ENCODE results near the gene HNRNPH1. TPM values are rescaled to one million over a fixed set of nuclear protein-coding genes. Genes with fewer than 3 reads are reported as not detected.
"Not testable (repeated sequence)": the region's sequence is repeated elsewhere in the genome, so short reads cannot be mapped to it uniquely, and the experiment has no call there.

Gene HNRNPH1, protein sequence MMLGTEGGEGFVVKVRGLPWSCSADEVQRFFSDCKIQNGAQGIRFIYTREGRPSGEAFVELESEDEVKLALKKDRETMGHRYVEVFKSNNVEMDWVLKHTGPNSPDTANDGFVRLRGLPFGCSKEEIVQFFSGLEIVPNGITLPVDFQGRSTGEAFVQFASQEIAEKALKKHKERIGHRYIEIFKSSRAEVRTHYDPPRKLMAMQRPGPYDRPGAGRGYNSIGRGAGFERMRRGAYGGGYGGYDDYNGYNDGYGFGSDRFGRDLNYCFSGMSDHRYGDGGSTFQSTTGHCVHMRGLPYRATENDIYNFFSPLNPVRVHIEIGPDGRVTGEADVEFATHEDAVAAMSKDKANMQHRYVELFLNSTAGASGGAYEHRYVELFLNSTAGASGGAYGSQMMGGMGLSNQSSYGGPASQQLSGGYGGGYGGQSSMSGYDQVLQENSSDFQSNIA
- 265 and 317 TPM in 2 replicates for total RNA-seq (2014; rRNA removed; shearing (Covaris generic))

DNA sequence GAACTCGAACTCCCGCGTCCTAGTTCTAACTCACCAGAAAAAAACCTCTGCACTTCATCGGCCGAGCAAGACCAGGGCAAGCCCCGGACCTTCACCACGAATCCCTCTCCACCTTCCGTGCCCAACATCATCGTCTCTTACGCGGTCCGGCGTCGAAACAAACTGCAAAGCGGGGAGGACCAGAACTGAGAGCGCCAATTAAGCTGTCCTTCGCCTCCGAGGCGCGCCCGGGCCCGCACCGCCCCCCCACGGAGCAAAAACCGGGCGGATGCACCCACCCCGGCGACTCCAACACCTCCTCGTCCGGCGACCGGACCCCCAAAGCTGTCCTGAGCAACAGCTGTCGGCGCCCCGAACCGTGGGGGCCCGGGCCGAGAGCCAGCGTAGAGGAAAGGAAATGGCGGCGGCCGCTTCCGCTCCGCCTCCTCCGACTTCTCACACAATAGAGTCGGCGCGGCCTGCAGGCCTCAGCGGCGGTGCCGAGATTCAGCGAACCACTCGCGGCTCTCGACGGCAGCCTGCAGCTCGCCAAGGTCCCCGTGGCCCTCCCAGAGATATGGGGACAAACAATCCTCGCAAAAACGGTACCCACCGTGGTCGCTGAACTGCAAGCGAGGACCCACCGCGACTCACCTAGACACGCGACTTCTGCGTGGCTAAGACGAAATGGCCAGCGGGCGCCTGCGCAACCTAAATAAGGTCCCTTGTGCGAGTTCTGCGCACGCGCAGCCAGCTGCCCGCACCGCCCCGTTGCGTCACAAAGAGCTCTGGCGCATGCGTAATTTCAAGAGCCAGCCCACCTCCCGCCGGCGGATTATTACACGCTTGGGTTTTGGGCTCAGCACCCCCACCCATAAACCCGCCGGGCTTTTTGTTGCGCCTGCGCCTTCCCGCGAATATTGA is at the start of gene HNRNPH1:
HNRNPH1 (minus strand) TSS at position 669 of the 903 bp plus-strand sequence; CDS start at position 131, 538 bp downstream.
- DNase-seq (ENCODE audit: low read depth), result peak; percentile 98

- peak; percentile 46 for DNase-seq (ENCODE audit: low read depth)
These were observed 44.9 kb upstream of the HNRNPH1 start for GRCh38 chr5:179668391-179668790.

- DNase-seq (ENCODE audit: low read depth), result not testable (repeated sequence)
These were observed 38.2 kb upstream of the HNRNPH1 start for GRCh38 chr5:179661647-179662046.

- DNase-seq (ENCODE audit: low read depth), result peak; percentile 36
These were observed 34.8 kb upstream of the HNRNPH1 start for GRCh38 chr5:179658179-179658856.

DNA sequence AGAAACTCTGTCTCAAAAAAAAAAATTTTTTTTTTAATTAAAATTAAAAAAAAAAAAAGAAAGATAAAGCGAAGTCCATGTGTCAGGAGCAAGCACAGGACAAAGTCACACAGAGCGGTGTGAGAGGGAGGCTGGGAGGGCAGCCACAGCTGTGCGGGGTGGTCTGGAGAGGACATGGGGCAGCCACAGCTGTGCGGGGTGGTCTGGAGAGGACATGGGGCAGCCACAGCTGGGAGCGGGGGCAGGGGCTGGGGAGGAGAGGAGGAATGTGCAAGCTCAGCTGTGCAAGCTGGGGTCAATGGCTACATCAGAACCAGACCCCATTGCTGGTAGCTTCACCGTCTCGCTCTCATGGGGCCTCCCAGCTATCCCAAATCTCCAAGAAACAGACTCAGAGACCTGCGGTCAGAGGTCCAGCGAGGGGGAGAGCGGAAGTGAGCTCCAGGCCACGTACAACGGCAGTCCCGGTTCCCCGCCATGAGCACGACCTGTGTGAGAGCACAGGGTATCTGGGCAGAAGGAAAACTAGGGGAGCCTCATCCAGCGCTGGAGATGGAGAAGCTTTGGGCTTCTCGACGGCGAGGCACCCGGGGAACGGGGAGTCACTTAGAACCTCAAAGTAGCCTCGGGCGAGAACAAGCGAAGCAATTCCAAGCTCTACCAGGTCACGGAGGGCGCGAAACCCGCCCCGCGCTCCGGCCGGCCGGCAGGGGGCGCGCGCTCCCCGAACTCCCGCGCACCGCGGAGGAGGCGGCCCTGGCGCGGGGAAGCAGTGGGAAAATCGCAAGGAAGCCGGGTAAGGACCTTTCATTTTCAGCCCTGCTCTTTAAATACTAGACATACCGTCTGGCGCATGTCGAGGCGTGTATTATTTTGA is 34.1 kb upstream of the HNRNPH1 start:
- not testable (repeated sequence) for DNase-seq (ENCODE audit: low read depth)

GRCh38 chr5:179653135-179653534 is 29.7 kb upstream of the HNRNPH1 start:
- not testable (repeated sequence) for DNase-seq (ENCODE audit: low read depth)

DNA sequence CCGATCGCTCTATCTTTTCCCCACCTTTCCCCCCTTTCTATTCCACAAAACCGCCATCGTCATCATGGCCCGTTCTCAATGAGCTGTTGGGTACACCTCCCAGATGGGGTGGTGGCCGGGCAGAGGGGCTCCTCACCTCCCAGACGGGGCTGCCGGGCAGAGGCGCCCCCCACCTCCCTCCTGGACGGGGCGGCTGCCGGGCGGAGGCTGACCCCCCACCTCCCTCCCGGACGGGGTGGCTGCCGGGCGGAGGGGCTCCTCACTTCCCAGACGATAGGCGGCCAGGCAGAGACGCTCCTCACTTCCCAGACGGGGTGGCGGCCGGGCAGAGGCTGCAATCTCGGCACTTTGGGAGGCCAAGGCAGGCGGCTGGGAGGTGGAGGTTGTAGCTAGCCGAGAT is 26.8 kb upstream of the HNRNPH1 start:
- not testable (repeated sequence) for DNase-seq (ENCODE audit: low read depth)

DNA sequence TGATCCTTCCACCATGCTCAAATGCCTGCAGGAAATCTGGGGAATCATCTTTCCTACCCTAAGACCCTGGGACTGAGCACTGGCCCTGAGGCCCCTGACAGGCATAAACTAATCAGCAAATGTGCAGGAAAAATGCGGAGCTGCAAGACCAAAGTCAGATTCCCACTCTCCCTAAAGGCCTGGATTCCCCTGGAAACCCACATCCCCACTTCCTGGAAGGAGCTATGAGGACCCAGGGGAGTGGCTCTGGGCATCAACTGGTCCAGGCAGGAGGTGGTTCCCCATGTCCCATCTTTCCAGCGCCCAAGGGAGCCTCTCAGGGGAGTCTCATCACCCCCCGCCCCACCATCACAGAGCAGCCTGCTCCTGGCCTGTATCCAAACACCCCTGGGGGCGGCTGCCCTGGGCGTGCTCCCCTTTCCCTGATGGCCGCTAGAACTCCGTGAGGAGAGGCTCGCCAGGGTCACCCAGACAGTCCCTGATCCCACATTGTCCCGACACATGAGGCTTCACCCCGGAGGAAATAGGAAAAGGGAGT is 25.8 kb upstream of the HNRNPH1 start:
- DNase-seq (ENCODE audit: low read depth), result not testable (repeated sequence)

- DNase-seq (ENCODE audit: low read depth), result no peak
These were observed 24.9 kb upstream of the HNRNPH1 start for GRCh38 chr5:179648410-179648809.

- DNase-seq (ENCODE audit: low read depth), result not testable (repeated sequence)
These were observed 21.3 kb upstream of the HNRNPH1 start for GRCh38 chr5:179644766-179645165.

DNA sequence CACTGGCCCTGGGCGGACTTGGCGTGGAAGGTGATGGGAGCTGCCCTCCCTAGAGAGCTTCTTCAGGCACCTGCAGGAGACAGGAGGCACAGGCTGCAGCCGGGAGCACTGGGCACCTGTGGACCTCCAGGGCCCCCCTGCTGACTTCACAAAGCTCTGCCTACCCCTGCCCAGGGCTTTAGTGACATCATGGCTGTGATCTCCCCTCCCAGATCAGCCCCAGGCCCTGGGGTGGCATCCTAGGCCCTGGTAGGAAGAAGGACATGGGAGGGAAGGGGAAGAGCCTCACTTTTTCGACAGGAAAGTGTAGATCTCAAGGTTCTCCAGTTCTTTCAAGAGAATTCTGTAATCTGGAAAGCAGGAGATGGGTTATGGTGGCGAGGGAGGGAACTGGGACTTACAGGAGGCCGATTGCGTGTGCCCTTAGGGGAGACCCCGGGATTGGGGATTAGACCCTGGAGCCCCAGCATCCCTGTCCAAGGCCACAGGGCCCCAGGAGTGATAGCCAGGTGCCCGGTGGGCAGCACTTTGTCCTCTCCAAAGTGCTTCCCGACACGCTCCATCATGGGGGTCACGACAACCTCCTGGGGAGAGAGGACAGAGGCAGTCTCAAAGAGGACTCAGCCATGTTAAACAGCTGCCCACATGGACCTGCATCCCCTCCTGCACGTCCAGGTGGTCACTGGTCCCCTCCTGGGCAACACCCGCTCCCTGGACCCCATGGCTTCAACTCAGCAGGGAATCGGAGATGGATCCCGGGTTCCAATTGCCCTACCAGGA is 19.9 kb upstream of the HNRNPH1 start:
- not testable (repeated sequence) for DNase-seq (ENCODE audit: low read depth)

- DNase-seq (ENCODE audit: low read depth), result not testable (repeated sequence)
These were observed 19.2 kb upstream of the HNRNPH1 start for GRCh38 chr5:179642626-179643025.

- not testable (repeated sequence) for DNase-seq (ENCODE audit: low read depth)
These were observed 18.3 kb upstream of the HNRNPH1 start for GRCh38 chr5:179641745-179642144.

DNA sequence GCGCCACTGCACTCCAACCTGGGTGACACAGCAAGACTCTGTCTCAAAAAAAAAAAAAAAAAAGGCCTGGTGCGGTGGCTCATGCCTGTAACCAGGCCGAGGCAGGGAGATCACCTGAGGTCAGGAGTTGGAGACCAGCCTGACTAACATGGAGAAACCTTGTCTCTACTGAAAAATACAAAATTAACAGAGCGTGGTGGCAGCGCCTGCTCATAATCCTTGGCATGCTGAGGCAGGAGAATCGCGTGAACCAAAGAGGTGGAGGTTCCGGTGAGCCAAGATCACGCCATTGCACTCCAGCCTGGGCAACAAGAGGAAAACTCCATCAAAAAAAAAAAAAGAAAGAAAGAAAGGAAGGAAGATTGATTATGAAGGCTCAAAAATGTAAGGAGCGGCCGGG is 15.8 kb upstream of the HNRNPH1 start:
- DNase-seq (ENCODE audit: low read depth), result not testable (repeated sequence)

DNA sequence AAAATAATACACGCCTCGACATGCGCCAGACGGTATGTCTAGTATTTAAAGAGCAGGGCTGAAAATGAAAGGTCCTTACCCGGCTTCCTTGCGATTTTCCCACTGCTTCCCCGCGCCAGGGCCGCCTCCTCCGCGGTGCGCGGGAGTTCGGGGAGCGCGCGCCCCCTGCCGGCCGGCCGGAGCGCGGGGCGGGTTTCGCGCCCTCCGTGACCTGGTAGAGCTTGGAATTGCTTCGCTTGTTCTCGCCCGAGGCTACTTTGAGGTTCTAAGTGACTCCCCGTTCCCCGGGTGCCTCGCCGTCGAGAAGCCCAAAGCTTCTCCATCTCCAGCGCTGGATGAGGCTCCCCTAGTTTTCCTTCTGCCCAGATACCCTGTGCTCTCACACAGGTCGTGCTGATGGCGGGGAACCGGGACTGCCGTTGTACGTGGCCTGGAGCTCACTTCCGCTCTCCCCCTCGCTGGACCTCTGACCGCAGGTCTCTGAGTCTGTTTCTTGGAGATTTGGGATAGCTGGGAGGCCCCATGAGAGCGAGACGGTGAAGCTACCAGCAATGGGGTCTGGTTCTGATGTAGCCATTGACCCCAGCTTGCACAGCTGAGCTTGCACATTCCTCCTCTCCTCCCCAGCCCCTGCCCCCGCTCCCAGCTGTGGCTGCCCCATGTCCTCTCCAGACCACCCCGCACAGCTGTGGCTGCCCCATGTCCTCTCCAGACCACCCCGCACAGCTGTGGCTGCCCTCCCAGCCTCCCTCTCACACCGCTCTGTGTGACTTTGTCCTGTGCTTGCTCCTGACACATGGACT is 11.1 kb upstream of the HNRNPH1 start:
- not testable (repeated sequence) for DNase-seq (ENCODE audit: low read depth)

- not testable (repeated sequence) for DNase-seq (ENCODE audit: low read depth)
These were observed 10.3 kb upstream of the HNRNPH1 start for GRCh38 chr5:179633501-179634369.

- DNase-seq (ENCODE audit: low read depth), result no peak
These were observed 1.4 kb upstream of the HNRNPH1 start for GRCh38 chr5:179624841-179625271.

Data from M059J (cell line).